Measurements from ENCODE around the gene URI1.

DNA sequence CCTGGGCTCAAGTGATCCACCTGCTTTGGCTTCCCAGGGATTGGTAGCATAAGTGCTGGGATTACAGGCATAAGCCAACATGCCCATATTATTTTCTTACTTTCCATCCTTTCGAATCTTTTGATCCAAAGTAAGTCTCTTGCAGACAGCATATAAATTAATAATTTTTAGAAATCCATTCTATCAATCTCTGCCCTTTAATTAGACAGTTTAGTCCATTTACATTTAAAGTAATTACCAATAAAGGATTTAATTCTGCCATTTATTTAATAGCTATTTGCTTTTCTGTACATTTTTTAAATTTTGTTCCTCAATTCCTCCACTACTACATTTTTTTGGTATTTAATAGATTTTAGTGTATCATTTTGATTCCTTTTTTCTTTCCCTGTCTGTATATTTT, 7.3 kb upstream of the URI1 start:
- TF ChIP-seq EZH2 (IDR thresholded peaks at IDR 0.05; ENCODE audit: insufficient read depth, poor library complexity, severe bottlenecking), result no peak
- TF ChIP-seq EZH2phosphoT487 (IDR thresholded peaks at IDR 0.05; ENCODE audit: insufficient read depth, low read depth), result no peak

All from GM23248 (cell line).